ENCODE measurements around the gene TSPAN4.

TSPAN4 gene

DNA sequence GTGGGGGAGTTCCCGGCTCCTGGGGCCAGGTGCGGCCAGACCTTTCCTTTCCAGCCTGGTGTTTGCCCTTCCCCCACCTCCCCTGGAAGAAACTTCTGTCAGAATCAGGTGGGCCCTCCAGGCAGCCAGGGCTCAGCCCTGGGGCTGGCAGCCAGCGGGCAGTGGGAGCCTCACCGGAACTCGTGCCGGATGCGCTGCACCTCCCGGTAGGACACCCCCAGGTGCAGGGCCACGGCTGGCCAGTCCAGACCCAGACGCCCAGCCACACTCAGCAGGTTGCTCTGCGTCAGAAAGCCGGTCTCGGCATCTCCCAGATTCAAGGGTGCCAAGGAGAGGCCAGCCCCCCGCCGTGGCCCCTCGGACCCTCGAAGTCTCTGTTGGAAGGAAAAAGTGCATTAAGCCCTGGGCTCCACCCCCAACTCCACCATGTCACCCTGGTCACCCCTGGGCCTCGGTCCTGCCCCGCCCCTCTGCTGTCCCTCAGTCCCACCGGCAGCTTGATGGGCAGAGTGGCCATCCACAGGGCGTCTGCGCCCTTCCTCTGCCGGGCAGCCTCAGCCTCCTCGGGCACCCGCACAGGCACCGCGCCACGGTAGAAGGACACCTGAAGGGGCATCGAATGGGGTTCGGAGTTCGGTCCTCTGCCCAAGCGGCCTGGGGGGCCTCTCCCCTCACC, 42.9 kb upstream of the TSPAN4 start:
- TF ChIP-seq JUND (IDR thresholded peaks at IDR 0.05; ENCODE audit: low read depth): no peak
- in situ Hi-C loops (cut with HindIII; ENCODE audit: low pct_unique_long_range_greater_than_20kb, low sequenced_read_pairs): no loop called here

DNA sequence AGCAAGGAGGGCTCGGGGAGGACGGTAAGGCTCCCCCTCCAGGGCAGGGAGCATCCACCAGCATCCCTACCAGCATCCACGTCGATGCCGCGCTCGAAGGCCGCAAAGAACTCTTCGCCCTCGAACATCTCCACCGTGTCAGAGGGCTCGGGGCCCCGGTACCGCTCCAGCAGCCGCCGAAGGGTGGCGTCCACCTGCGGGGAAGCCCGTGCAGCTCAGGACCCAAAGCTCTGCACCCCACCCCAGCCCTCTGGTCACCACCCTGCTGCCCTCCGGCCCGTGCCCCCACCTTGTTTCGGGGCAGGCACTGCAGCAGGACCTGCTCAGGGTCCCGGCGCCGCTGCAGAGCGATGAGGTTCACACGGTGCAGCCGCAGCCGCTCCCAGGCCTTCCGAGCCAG, 42.2 kb upstream of the TSPAN4 start:
- no peak for DNase-seq (ENCODE audit: low read depth in 1 of 2, low spot score in 1 of 2)
- no peak for TF ChIP-seq JUND (IDR thresholded peaks at IDR 0.05; ENCODE audit: low read depth)
- in situ Hi-C loops (cut with HindIII; ENCODE audit: low pct_unique_long_range_greater_than_20kb, low sequenced_read_pairs): no loop called here

More for the DNA sequence above, 42.9 kb upstream of the TSPAN4 start:
- no peak for DNase-seq (ENCODE audit: low read depth in 1 of 2, low spot score in 1 of 2)

DNA sequence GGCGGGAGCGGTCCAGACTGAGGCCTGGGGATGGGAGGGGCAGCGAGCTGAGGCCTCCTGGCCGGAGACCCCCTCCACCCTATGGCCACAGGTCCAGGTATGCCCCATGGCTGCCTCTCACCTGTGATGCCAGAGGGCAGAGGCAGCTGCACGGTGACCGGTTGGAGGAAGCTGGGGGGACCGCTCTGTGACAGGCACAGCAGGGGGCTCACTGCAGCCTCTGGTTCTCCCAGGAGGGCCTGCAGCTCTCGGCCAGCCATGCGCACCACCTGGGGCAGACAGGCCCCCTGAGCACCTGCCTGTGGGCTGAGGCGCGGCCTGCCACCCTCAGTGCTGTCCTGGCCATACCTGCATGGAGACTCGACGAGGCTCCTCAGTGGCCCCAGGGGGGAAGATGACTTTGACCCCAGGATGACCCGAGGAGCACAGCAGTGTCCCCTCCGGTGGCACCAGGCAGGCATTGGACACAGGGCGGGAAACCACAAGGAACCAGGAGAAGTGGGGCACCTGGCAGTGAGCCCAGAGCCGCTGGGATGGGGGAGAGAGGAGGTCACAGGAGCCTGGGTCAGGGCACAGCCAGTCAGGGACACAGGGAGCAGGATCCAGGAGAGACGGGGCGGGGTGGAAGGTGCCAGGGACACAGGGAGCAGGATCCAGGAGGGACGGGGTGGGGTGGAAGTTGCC, 41.4 kb upstream of the TSPAN4 start:
- no peak for TF ChIP-seq JUND (IDR thresholded peaks at IDR 0.05; ENCODE audit: low read depth)
- in situ Hi-C loops (cut with HindIII; ENCODE audit: low pct_unique_long_range_greater_than_20kb, low sequenced_read_pairs): no loop called here
- DNase-seq (ENCODE audit: low read depth in 1 of 2, low spot score in 1 of 2): no peak

DNA sequence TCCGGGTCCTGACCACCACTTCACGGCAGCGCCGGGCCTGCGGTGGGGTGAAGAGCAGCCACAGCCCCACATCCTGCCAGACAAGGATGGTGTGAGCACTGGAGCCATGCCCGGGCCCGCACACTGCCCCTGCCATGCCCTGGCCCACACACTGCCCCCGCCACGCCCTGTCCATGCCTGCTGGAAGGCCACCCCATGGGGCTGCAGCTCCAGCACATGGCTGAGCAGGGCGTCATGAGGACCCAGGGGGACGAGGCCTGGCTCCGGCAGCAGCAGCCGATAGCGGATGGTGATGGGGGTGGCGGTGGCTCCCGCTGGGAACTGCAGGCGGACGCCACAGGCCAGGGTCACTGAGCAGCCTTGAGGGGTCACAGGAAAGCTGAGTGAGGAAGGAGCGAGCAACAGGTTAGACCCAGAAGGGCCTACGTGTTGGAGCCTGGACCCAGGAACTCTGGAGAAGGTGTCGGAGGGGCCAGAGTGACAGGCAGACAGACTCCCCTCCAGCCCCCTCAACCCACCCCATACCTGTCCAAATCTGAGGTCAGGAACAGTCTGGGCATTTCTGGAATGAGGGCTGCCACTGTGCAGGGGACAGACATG, 40.5 kb upstream of the TSPAN4 start:
- DNase-seq (ENCODE audit: low read depth in 1 of 2, low spot score in 1 of 2): no peak
- TF ChIP-seq JUND (IDR thresholded peaks at IDR 0.05; ENCODE audit: low read depth): no peak
- in situ Hi-C loops (cut with HindIII; ENCODE audit: low pct_unique_long_range_greater_than_20kb, low sequenced_read_pairs): no loop called here

DNA sequence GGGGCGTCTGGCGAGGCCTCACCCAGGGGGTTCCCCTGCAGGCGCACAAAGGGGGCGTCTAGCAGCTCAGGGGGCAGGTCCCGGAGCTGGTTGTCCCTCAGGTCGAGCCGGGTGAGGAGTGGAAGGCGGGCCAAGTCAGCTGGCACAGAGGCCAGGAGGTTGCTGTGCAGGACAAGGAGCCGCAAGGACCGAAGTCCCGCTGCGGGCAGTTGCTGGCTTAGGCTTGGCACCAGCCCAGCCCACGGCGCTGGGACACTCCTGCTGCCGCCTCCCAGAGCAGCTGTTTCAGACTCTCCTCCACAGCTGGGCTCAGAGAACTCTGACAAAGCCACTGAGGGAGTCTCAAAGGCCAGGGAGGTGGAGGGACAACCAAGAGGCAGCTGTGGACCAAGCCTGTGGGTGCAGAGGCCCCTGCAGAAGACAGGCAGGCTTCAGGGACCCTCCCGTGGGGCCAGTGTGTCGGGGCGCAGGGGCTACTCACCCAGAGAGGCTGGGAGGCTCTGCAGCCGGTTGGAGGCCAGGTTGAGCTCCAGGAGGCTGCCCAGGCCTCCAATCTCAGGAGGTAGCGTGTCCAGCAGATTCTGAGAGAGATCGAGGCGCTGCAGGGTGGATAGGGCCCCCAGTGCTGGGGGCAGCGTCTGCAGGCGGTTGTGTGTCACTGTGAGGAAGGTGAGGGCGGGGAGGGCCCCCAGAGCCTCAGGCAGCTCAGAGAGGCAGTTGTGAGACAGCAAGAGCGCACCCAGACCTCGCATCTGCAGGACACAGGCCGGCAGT, 39.8 kb upstream of the TSPAN4 start:
- in situ Hi-C loops (cut with HindIII; ENCODE audit: low pct_unique_long_range_greater_than_20kb, low sequenced_read_pairs): no loop called here
- TF ChIP-seq JUND (IDR thresholded peaks at IDR 0.05; ENCODE audit: low read depth): no peak
- no peak for DNase-seq (ENCODE audit: low read depth in 1 of 2, low spot score in 1 of 2)

DNA sequence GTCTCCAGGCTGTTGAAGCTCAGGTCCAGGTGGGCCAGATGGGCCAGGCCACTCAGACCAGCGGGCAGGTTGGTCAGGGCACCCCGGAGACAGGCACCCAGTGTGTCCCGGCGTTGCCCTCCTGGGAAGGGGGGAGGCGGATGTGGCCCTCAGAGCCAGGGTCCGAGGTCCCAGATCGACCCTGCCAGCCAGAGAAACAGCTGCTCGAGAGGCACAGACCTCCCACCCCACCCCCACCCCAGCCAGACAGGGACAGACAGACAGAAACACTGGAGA, 39.2 kb upstream of the TSPAN4 start:
- DNase-seq (ENCODE audit: low read depth in 1 of 2, low spot score in 1 of 2): no peak
- no peak for TF ChIP-seq JUND (IDR thresholded peaks at IDR 0.05; ENCODE audit: low read depth)
- in situ Hi-C loops (cut with HindIII; ENCODE audit: low pct_unique_long_range_greater_than_20kb, low sequenced_read_pairs): no loop called here

DNA sequence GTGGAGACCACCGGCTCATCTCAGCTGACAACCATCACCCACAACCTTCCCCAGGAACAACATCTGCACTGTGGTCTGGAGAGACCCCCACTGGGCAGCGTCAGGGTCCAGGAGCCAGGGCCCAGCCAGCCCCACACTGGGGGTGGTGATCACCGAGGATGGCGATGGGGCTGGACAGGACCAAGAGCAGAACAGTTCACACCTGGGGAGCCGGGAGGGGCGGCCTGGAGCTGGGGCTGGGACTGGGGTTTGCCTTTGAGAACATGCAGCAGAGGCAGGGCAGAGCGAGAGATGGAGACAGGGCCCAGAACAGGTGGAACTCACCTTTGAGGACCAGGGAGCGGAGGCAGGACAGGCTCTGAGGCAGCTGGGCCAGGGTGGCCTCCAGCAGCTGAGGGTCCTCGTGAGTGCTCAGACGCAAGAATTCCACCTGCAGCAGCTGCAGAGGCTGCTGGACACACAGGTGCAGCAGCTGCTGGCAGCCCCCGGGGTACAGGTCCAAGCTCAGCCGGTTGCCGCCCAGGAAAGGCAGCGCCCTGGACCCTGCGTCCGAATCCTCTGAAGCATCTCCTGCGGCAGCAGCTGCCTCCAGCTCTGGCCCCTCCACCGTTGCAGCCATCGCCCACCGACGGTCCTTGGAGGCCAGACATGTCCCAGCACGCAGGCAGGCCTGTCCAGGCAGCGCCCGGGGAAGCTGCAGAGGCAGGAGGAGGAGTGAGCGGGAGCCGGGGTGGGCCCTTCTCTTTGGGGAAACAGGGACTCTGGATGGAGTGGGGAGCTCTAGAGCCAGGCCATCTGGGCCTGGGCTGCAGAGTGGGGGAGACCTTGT, 38.7 kb upstream of the TSPAN4 start:
- no peak for DNase-seq (ENCODE audit: low read depth in 1 of 2, low spot score in 1 of 2)
- TF ChIP-seq JUND (IDR thresholded peaks at IDR 0.05; ENCODE audit: low read depth): no peak
- in situ Hi-C loops (cut with HindIII; ENCODE audit: low pct_unique_long_range_greater_than_20kb, low sequenced_read_pairs): no loop called here

DNA sequence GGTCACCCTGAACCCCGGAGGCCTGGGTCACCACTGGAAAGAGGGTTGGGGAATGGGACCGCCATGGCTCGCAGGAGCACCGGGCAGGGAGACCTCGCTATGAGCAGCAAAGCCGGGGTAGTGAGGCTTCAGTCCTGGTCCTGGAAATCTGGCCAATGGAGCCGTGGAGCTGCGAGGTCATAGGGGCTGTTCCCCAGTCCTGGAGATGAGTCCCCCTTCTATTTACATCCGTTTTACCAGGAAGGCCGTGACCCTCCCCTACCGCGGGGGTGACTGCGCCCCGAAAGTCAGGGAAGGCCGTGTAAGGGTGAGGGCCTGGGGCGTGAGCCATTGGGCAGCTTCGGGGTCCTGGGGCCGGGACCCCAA, 38.1 kb upstream of the TSPAN4 start:
- in situ Hi-C loops (cut with HindIII; ENCODE audit: low pct_unique_long_range_greater_than_20kb, low sequenced_read_pairs): no loop called here
- DNase-seq (ENCODE audit: low read depth in 1 of 2, low spot score in 1 of 2): no peak

DNA sequence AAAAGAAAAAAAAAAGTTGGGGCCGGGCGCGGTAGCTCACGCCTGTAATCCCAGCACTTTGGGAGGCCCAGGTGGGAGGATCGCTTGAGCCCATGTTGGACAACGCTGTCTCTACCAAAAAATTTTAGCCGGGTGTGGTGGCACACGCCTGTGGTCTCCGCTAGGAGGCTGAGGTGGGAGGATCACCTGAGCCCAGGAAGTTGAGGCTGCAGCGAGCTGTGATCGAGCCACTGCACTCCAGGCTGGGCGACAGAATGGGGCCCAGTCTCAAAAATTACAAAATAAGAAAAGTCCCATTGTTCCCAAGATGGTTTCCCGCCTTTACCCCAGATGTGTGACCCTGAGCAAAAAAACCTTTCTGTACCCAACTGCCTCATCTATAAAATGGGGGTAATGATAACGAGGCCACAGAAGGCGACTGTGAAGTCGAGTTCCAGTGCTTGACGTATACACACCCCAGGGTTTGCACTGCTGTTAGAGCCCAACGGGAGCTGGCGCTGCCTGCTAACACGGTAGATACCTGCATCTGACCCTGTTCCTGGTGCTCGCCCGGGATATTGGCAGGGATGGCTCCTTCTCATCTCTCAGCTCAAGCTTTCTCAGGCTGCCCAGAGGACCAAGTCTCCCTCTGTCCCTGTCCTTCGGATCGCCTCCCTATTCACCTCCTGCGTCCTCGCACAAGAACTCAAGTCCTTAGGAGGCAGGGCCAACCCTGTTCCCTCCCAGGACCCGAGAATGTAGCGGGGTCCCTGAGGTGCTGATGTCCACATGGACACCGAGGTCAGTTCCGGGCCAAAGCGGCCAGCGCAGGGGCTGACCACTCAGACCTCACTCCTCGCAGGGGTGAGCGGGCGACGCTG, 34.0 kb upstream of the TSPAN4 start:
- no peak for TF ChIP-seq JUND (IDR thresholded peaks at IDR 0.05; ENCODE audit: low read depth)
- in situ Hi-C loops (cut with HindIII; ENCODE audit: low pct_unique_long_range_greater_than_20kb, low sequenced_read_pairs): no loop called here
- DNase-seq (ENCODE audit: low read depth in 1 of 2, low spot score in 1 of 2): no peak

More for the DNA sequence above, 38.1 kb upstream of the TSPAN4 start:
- no peak for TF ChIP-seq JUND (IDR thresholded peaks at IDR 0.05; ENCODE audit: low read depth)

DNA sequence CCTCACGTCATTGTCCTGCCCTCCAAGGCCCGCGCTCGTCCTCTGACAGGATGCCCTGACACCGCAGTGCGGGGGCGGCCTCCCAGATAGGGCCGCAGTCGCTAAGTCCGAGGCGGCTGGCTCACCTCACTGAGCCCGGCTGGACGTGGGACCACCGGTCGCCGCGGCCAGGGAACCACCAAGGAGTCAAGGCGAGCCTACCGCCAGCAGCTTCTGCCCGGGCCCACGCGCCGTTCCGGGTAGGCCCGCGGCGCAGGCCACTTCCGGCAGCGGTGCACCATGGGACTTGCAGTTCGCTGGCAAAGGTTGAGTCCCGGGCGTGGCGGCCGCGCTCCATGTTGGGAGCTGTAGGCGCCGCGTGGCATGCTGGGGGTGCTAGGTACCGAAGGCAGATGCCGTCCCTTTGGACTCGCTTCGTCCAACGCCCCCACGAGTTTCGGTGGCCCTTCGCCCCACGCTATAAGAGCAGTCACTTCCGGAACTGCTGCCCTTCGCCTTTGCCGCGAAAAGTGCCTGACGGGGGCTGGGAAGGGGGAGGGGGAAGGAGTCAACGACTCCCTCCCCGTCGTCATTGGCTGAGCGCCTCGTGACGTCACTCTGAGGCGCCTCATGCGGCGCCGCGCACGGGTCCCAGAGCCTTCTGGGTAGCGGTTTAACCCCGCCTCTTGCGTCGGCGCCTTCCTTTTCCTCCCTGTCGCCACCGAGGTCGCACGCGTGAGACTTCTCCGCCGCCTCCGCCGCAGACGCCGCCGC, 33.2 kb upstream of the TSPAN4 start, which contains the start of gene RPLP2:
TSS of gene RPLP2 (plus strand) at position 681 of the 753 bp plus-strand sequence. CDS start 268 bp downstream, outside the sequence.
- in situ Hi-C loops (cut with HindIII; ENCODE audit: low pct_unique_long_range_greater_than_20kb, low sequenced_read_pairs): no loop called here
- peak; percentile 85 to 96 for DNase-seq (ENCODE audit: low read depth in 1 of 2, low spot score in 1 of 2)
- no peak for TF ChIP-seq JUND (IDR thresholded peaks at IDR 0.05; ENCODE audit: low read depth)

Measured in T47D (cell line).